ENCODE results near the gene EPHB2. TPM values are rescaled to one million over a fixed set of nuclear protein-coding genes. Genes with fewer than 3 reads are reported as not detected.

EPHB2 gene
- total and polyA plus RNA-seq, 2 donors (not counting 3 experiments of a cell fraction or from before 2014, with no cell fraction given) = 50.8 to 69.1 TPM

GRCh38 chr1:22767852-22768251 lies 57.2 kb downstream of the EPHB2 start:
- intact Hi-C loops (cut with micrococcal nuclease) (no loop called here), dilution Hi-C loops (cut with MboI; ENCODE audit: extremely low pct_ligation_motif_present, low sequenced_read_pairs) (no loop called here)
- H2AFZ ChIP-seq (ENCODE audit: low read depth, low read length) = no peak overlapping the region
- POLR2A ChIA-PET = no interaction called here
- H3K4me2 ChIP-seq (ENCODE audit: insufficient read depth, low read length) = no peak overlapping the region
- H3K4me3 ChIP-seq (replicated peaks in 1 of 3; ENCODE audit: insufficient read depth in 1 of 3, low read depth in 1 of 3, low read length in 3 of 3) = no peak overlapping the region
- H3K27ac ChIP-seq (ENCODE audit: insufficient read depth, low read depth, low read length) = no peak overlapping the region
- peaks cover 22% of the 10 kb centered on the region for H3K79me2 ChIP-seq (ENCODE audit: control insufficient read depth, insufficient read depth, low read length)
- H3K4me1 ChIP-seq (ENCODE audit: control insufficient read depth, extremely low read depth, insufficient read depth, low read length) = no peaks in the 10 kb centered on the region
- no peaks in the 10 kb centered on the region for H4K20me1 ChIP-seq (replicated peaks; ENCODE audit: control insufficient read depth, extremely low read depth, insufficient read depth, low read length)
- H3K36me3 ChIP-seq (ENCODE audit: control insufficient read depth in 2 of 2, extremely low read depth in 1 of 2, insufficient read depth in 2 of 2, low read length in 2 of 2) = no peaks in the 10 kb centered on the region
- no peak overlapping the region for H3K9ac ChIP-seq (replicated peaks; ENCODE audit: extremely low read depth, insufficient read depth, low read length)
- no TSS peak for BruUV-seq (replicated peaks)
- DNase-seq (ENCODE audit: low read depth, low spot score) (no peak), FAIRE-seq (no peak)
- CTCF ChIA-PET = interaction anchor here (1.4 kb wide), 1 partner anchor 63 kb away, joined by 5 read pairs; no protein-coding TSS in a partner anchor
- TF ChIP-seq EZH2 (IDR thresholded peaks at IDR 0.05; ENCODE audit: borderline replicate concordance, low read depth, low read length, severe bottlenecking) = no peak
- no peak for TF ChIP-seq CTCF (IDR thresholded peaks at IDR 0.05; ENCODE audit: extremely low read depth in 1 of 2, insufficient read depth in 1 of 2, low read depth in 1 of 2, low read length in 2 of 2)
- no peak for TF ChIP-seq GATA2 (IDR thresholded peaks at IDR 0.05; ENCODE audit: insufficient read depth, insufficient read length, low read depth, low read length)
- TF ChIP-seq POLR2A (IDR thresholded peaks at IDR 0.05; ENCODE audit: low read depth, low read length) = no peak
- no peak for TF ChIP-seq FOS (IDR thresholded peaks at IDR 0.05; ENCODE audit: borderline replicate concordance, insufficient read depth, low read length)
- TF ChIP-seq MAX (IDR thresholded peaks at IDR 0.05; ENCODE audit: insufficient read depth, insufficient read length) = no peak
- no peaks in the 10 kb centered on the region for H3K27me3 ChIP-seq (ENCODE audit: control insufficient read depth in 2 of 2, insufficient read depth in 2 of 2, low read length in 2 of 2)
- H3K9me1 ChIP-seq (replicated peaks; ENCODE audit: control insufficient read depth, extremely low read depth, insufficient read depth, low read length) = no peaks in the 10 kb centered on the region
- H3K9me3 ChIP-seq (replicated peaks; ENCODE audit: control insufficient read depth, insufficient read depth, low read length) = no peaks in the 10 kb centered on the region
